Adrenal gland (tissue), 12 donors: ENCODE results near the gene PVALEF. TPM values are rescaled to one million over a fixed set of nuclear protein-coding genes. Genes with fewer than 3 reads are reported as not detected.

Experiments
- DNase-seq, 7 donors: peaks; one replicate each; pipeline ENCODE4 v3.0.0-alpha.2; 2019 to 2020
- H3K27ac ChIP-seq, 5 donors: fragments of 200-600 bp; sonication (generic) in 4 of 5; 1 replicate in 3 of 5; 2 replicates in 2 of 5; pipeline versions ENCODE4 v1.5.1 to v1.8.0; 2016 to 2020; ENCODE audit warnings: mild to moderate bottlenecking in 1 of 5
- H3K27me3 ChIP-seq: fragments of 200-600 bp; 2 replicates; pipeline ENCODE4 v1.8.0; 2021
- H3K36me3 ChIP-seq, 2 donors: fragments of 200-600 bp; replicated peaks in 1 of 2; 1 replicate in 1 of 2; 2 replicates in 1 of 2; pipeline versions ENCODE4 v1.5.1 to v1.8.0; 2018 to 2022
- H3K4me1 ChIP-seq, 2 donors: fragments of 200-600 bp; replicated peaks in 1 of 2; 1 replicate in 1 of 2; 2 replicates in 1 of 2; pipeline versions ENCODE4 v1.5.1 to v1.8.0; 2018 to 2021
- H3K4me3 ChIP-seq, 4 donors: fragments of 200-600 bp; sonication (generic) in 3 of 4; one replicate each; pipeline ENCODE4 v1.5.1; 2016 to 2018
- H3K9me3 ChIP-seq, 3 donors: fragments of 200-600 bp; sonication (generic) in 1 of 3; replicated peaks in 1 of 3; 1 replicate in 2 of 3; 2 replicates in 1 of 3; pipeline versions ENCODE4 v1.5.1 to v1.8.0; 2016 to 2021
- CTCF ChIP-seq, 6 experiments: fragments of 450-650 bp in 4 of 6; fragments of 200-600 bp in 2 of 6; sonication (generic) in 1 of 6; IDR thresholded peaks; 1 replicate in 5 of 6; 2 replicates in 1 of 6; pipeline versions ENCODE4 v1.5.1 to v1.8.0; 2016 to 2021; ENCODE audit warnings: antibody characterized with exemption in 6 of 6, mild to moderate bottlenecking in 2 of 6, moderate library complexity in 1 of 6
- POLR2A ChIP-seq, 2 donors: fragments of 450-650 bp; IDR thresholded peaks; one replicate each; pipeline ENCODE4 v1.6.1; 2017; ENCODE audit warnings: antibody characterized with exemption in 2 of 2, mild to moderate bottlenecking in 2 of 2, moderate library complexity in 1 of 2
- WGBS, 4 donors: extraction: QIAGEN DNeasy Blood & Tissue Kit in 2 of 4; methylation state at CpG; one replicate each; pipeline versions ENCODE4 v1.1.5 to v1.1.7; 2013 to 2017; 5-methylcytosine and 5-hydroxymethylcytosine counted together
- intact Hi-C, 2 donors: fragments of 100-400 bp; cut with DNase I; formaldehyde crosslinking; loops; one replicate each; pipeline versions ENCODE4 v1.14.1 to v1.15.0; 2022 to 2023
- polyA plus RNA-seq, 3 donors: library from polyadenylated mRNA; stranded (reverse); fragments of 200-250 nt in 2 of 3; fragments of 350-450 nt in 1 of 3; fragmentation: Illumina TruSeq in 1 of 3; extraction: RNeasy Lipid Tissue Mini Kit (QIAGEN cat#74804) in 1 of 3; gene quantifications; one replicate each; pipeline ENCODE4 v1.2.3, GENCODE V29; 2013 to 2014
- total RNA-seq, 9 donors: library from RNA; depleted of rRNA in 4 of 9; stranded (reverse); fragments of >200 nt in 4 of 9; fragments of 120-200 nt in 1 of 9; fragmentation: NEBNext Ultra II Directional in 1 of 9; extraction: Animal tissue kit (Norgen Biotek cat#: 25700) in 1 of 9; gene quantifications; one replicate each; pipeline versions ENCODE4 v1.1.0 to v1.2.4, GENCODE V29; 2013 to 2023
- donor health status: healthy with polysubstance abuse.
- donor health status: Bipolar disorder and iron deficiency.
- donor health status: DM: yes; HTN: yes; CAD: no.
- donor health status: DM: no; HTN: no; CAD: no.
- donor health status: DM: no; HTN: no; CAD: no.
- donor health status: DM: yes; HTN: yes; CAD: no.

PVALEF gene
- total and polyA plus RNA-seq, 12 donors, result not detected

- Histone ChIP-seq H3K27me3 (no peaks in the 10 kb centered on the region), H3K9me3 (no peaks in the 10 kb centered on the region), H3K4me3 (no peak overlapping the region), H3K27ac (no peak overlapping the region), H3K4me1 (no peaks in the 10 kb centered on the region), H3K36me3 (no peaks in the 10 kb centered on the region)
- no peak for TF ChIP-seq POLR2A (IDR thresholded peaks at IDR 0.05)
- no peak for TF ChIP-seq CTCF (IDR thresholded peaks at IDR 0.05)
- 79 to 91% (median 82%) methylated on average over 9 to 15 of the region's 15 CpGs for WGBS, 4 donors
- no peak for DNase-seq
- intact Hi-C loops, result no loop called here
Observed at GRCh38 chr17:81170727-81171494, 5.6 kb downstream of the PVALEF start.

- TF ChIP-seq CTCF (IDR thresholded peaks at IDR 0.05), result no peak
- H3K4me1 ChIP-seq, result no peaks in the 10 kb centered on the region
- whole genome bisulfite sequencing, 4 donors, result 63 to 66% (median 65%) methylated on average over 2 to 8 of the region's 8 CpGs
- H3K27ac ChIP-seq, result no peak overlapping the region
- H3K36me3 ChIP-seq, result no peaks in the 10 kb centered on the region
- H3K27me3 ChIP-seq, result no peaks in the 10 kb centered on the region
- no peak overlapping the region for H3K4me3 ChIP-seq
- intact Hi-C loops, result no loop called here
- H3K9me3 ChIP-seq, result no peaks in the 10 kb centered on the region
- DNase-seq, result no peak
Observed at GRCh38 chr17:81171941-81172340, 6.6 kb downstream of the PVALEF start.

- Histone ChIP-seq H3K4me1 (no peaks in the 10 kb centered on the region), H3K27me3 (no peaks in the 10 kb centered on the region), H3K36me3 (no peaks in the 10 kb centered on the region), H3K4me3 (no peak overlapping the region), H3K27ac (no peak overlapping the region), H3K9me3 (no peaks in the 10 kb centered on the region)
- no peak for TF ChIP-seq POLR2A (IDR thresholded peaks at IDR 0.05)
- TF ChIP-seq CTCF (IDR thresholded peaks at IDR 0.05), result no peak
- 82 to 93% (median 89%) methylated on average over 6 to 11 of the region's 11 CpGs for WGBS, 4 donors
- no peak for DNase-seq
- intact Hi-C loops, result no loop called here
Observed at GRCh38 chr17:81173052-81173761, 7.9 kb downstream of the PVALEF start.

- no peak overlapping the region for H3K27ac ChIP-seq
- H3K27me3 ChIP-seq, result no peaks in the 10 kb centered on the region
- no peak for DNase-seq
- no peaks in the 10 kb centered on the region for H3K9me3 ChIP-seq
- no peak overlapping the region for H3K4me3 ChIP-seq
- intact Hi-C loops, result no loop called here
- no peaks in the 10 kb centered on the region for H3K4me1 ChIP-seq
- WGBS, 4 donors, result 79 to 89% (median 85%) methylated on average over 1 of the region's 1 CpG
- no peaks in the 10 kb centered on the region for H3K36me3 ChIP-seq
- TF ChIP-seq POLR2A (IDR thresholded peaks at IDR 0.05), result no peak
- TF ChIP-seq CTCF (IDR thresholded peaks at IDR 0.05), result no peak
Observed at GRCh38 chr17:81173762-81174155, 8.5 kb downstream of the PVALEF start.
